Measurements from ENCODE around the gene STAT4.

DNA sequence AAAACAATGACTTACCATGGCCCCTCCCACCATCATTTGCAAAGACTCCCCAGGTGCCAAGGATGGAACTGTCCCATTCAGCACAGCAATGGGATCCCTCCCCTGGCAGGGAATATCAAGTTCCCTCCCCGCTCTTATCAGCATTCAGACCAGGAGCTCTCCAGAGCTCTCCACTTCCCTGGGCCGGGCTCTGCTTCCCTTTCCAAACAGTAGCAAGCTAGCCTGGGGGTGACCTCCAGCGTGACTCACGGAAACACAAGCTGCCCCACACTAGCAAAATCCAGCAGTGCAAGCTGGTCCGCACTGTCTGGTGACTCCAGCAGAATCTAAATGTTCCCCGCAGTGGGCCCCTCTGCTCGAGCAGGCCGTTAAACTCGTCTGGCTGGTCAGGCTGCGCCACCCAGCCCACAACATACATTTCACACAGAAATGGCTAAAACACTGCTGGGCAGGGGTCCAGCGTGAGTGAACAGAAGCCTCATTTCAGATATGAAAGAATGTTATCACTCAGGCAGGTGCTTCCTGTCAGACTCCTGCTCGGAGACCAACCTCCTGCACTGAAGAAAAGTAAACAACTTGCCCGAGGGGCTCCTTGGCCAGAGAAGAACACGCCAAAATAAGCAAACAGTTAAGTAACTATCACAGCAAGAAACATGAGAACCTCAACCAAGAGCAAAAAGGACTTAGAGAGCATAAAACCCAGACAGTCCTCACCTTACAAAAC, 170.7 kb downstream of the STAT4 start:
- TF ChIP-seq, protein P1, sequence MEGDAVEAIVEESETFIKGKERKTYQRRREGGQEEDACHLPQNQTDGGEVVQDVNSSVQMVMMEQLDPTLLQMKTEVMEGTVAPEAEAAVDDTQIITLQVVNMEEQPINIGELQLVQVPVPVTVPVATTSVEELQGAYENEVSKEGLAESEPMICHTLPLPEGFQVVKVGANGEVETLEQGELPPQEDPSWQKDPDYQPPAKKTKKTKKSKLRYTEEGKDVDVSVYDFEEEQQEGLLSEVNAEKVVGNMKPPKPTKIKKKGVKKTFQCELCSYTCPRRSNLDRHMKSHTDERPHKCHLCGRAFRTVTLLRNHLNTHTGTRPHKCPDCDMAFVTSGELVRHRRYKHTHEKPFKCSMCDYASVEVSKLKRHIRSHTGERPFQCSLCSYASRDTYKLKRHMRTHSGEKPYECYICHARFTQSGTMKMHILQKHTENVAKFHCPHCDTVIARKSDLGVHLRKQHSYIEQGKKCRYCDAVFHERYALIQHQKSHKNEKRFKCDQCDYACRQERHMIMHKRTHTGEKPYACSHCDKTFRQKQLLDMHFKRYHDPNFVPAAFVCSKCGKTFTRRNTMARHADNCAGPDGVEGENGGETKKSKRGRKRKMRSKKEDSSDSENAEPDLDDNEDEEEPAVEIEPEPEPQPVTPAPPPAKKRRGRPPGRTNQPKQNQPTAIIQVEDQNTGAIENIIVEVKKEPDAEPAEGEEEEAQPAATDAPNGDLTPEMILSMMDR (IDR thresholded peaks at IDR 0.05 in 4 of 5, conservative IDR thresholded peaks at IDR 0.05 in 1 of 5) = no peak
- no peak for TF ChIP-seq POLR2A (IDR thresholded peaks at IDR 0.05)

Data from gastrocnemius medialis (tissue), 4 donors.